PC-9 (cell line): Measurements from ENCODE around the gene OMG. TPM values are rescaled to one million over a fixed set of nuclear protein-coding genes. Genes with fewer than 3 reads are reported as not detected.

Source experiments
- BruUV-seq: library from RNA; stranded (reverse); fragments of 400-500 nt; replicated peaks from 2 replicates; lab custom pipeline; 2021; lab: Mats Ljungman, UMichigan
- CTCF ChIA-PET: fragments of 300-600 bp; sonication (Branson Sonifier 250); formaldehyde crosslinking; loops from one replicate; lab custom pipeline; 2022; ENCODE audit warnings: antibody characterized with exemption; lab: Charles Lee
- POLR2A ChIA-PET: fragments of 300-600 bp; sonication (Branson Sonifier 250); formaldehyde crosslinking; loops from one replicate; lab custom pipeline; 2022; ENCODE audit warnings: antibody characterized with exemption; ENCODE audit not compliant: unreplicated experiment; lab: Charles Lee
- DNase-seq, 2 experiments: peaks; one replicate each; pipeline versions ENCODE4 v3.0.0 to v3.0.0-alpha.2; 2015 to 2022; ENCODE audit warnings: mixed read lengths in 1 of 2
- H2AFZ ChIP-seq: fragments of 200-600 bp; sonication (generic); 2 replicates; pipeline ENCODE4 v1.8.1; 2017; ENCODE audit warnings: antibody characterized with exemption
- H3F3A ChIP-seq: fragments of 200-600 bp; sonication (generic); 2 replicates; pipeline ENCODE4 v1.8.1; 2017; ENCODE audit warnings: antibody characterized with exemption, mild to moderate bottlenecking, low read depth; ENCODE audit not compliant: insufficient read depth
- H3K27ac ChIP-seq: fragments of 200-600 bp; sonication (generic); 2 replicates; pipeline ENCODE4 v1.6.1; 2016; ENCODE audit warnings: mixed run types
- H3K27me3 ChIP-seq: fragments of 200-600 bp; sonication (generic); 2 replicates; pipeline ENCODE4 v1.6.1; 2016; ENCODE audit warnings: low read depth, mixed run types; ENCODE audit not compliant: insufficient read depth
- H3K36me3 ChIP-seq: fragments of 200-600 bp; sonication (generic); 2 replicates; pipeline ENCODE4 v1.6.1; 2016; ENCODE audit warnings: low read depth, mixed run types
- H3K4me1 ChIP-seq: fragments of 200-600 bp; sonication (generic); replicated peaks from 2 replicates; pipeline ENCODE4 v1.6.1; 2016; ENCODE audit warnings: mixed run types; ENCODE audit not compliant: insufficient read depth
- H3K4me2 ChIP-seq: fragments of 200-600 bp; sonication (generic); 2 replicates; pipeline ENCODE4 v1.6.1; 2017; ENCODE audit warnings: mixed run types
- H3K4me3 ChIP-seq: fragments of 200-600 bp; sonication (generic); 2 replicates; pipeline ENCODE4 v1.6.1; 2016; ENCODE audit warnings: mixed run types
- H3K79me2 ChIP-seq: fragments of 200-600 bp; sonication (generic); 2 replicates; pipeline ENCODE4 v1.6.1; 2017; ENCODE audit warnings: low read depth, mixed run types
- H3K9me2 ChIP-seq: fragments of 200-600 bp; sonication (generic); 2 replicates; pipeline ENCODE4 v1.8.1; 2017; ENCODE audit warnings: mild to moderate bottlenecking; ENCODE audit not compliant: insufficient read depth
- H3K9me3 ChIP-seq: fragments of 200-600 bp; sonication (generic); 2 replicates; pipeline ENCODE4 v1.8.1; 2016; ENCODE audit warnings: low read depth; ENCODE audit not compliant: insufficient read depth
- H4K20me1 ChIP-seq: fragments of 200-600 bp; sonication (generic); 2 replicates; pipeline ENCODE4 v1.8.1; 2017; ENCODE audit not compliant: insufficient read depth
- CTCF ChIP-seq: fragments of 200-600 bp; sonication (generic); conservative IDR thresholded peaks from 2 replicates; pipeline ENCODE4 v1.6.1; 2017; ENCODE audit warnings: mixed run types, antibody characterized with exemption, mild to moderate bottlenecking, moderate library complexity
- EZH2 ChIP-seq: fragments of 200-600 bp; sonication (generic); IDR thresholded peaks from 2 replicates; pipeline ENCODE4 v1.8.0; 2017; ENCODE audit warnings: antibody characterized with exemption, low read depth
- intact Hi-C: fragments of 100-400 bp; cut with micrococcal nuclease; formaldehyde crosslinking; loops from one replicate; pipeline ENCODE4 v1.10.0; 2022; ENCODE audit not compliant: unreplicated experiment
- total RNA-seq: library from RNA; stranded (reverse); gene quantifications from 2 replicates; pipeline ENCODE4 v1.2.3, GENCODE V29; 2021

Gene OMG
- total RNA-seq, 1 experiment from 2014 or later: not detected

- no TSS peak for BruUV-seq
- H3K9me2 ChIP-seq: no peaks in the 10 kb centered on the region; the same call in 1 of the 2 replicates
- H3K27ac ChIP-seq: no peak overlapping the region
- H2AFZ ChIP-seq: no peak overlapping the region
- H4K20me1 ChIP-seq: 0 out of 2 replicates have a peak, but pooled peaks cover 4% of the 10 kb centered on the region
- no peak for DNase-seq
- H3K4me2 ChIP-seq: no peak overlapping the region
- H3K36me3 ChIP-seq: peaks cover 14% of the 10 kb centered on the region; the same call in 1 of the 2 replicates
- H3K4me3 ChIP-seq: no peak overlapping the region
- intact Hi-C loops: no loop called here
- H3K9me3 ChIP-seq: no peaks in the 10 kb centered on the region
- no peak for TF ChIP-seq EZH2
- TF ChIP-seq CTCF: no peak
- H3F3A ChIP-seq: peaks cover 15% of the 10 kb centered on the region
- POLR2A ChIA-PET: no interaction called here
- CTCF ChIA-PET: no interaction called here
- H3K79me2 ChIP-seq: no peaks in the 10 kb centered on the region
- H3K4me1 ChIP-seq: peaks cover 15% of the 10 kb centered on the region; the same call in 1 of the 2 replicates
- no peaks in the 10 kb centered on the region for H3K27me3 ChIP-seq
These were observed 47.3 kb downstream of the OMG start for GRCh38 chr17:31249835-31250141.

GRCh38 chr17:31248986-31249834, 47.8 kb downstream of the OMG start:
- peak overlapping the region; percentile 17 for H3K27ac ChIP-seq
- no peaks in the 10 kb centered on the region for H3K27me3 ChIP-seq
- peaks cover 10% of the 10 kb centered on the region for H3F3A ChIP-seq
- H3K9me2 ChIP-seq: no peaks in the 10 kb centered on the region; the same call in 1 of the 2 replicates
- H3K36me3 ChIP-seq: peaks cover 14% of the 10 kb centered on the region; the same call in 1 of the 2 replicates
- CTCF ChIA-PET: no interaction called here
- intact Hi-C loops: no loop called here
- H4K20me1 ChIP-seq: 0 out of 2 replicates have a peak, but pooled peaks cover 4% of the 10 kb centered on the region
- POLR2A ChIA-PET: interaction anchor here (0.6 kb wide), 1 partner anchor 246 kb away, joined by 4 read pairs; no protein-coding TSS in a partner anchor
- H3K9me3 ChIP-seq: no peaks in the 10 kb centered on the region
- H2AFZ ChIP-seq: no peak overlapping the region
- peak overlapping the region; percentile 24; the same call in 1 of the 2 replicates for H3K4me2 ChIP-seq
- TF ChIP-seq CTCF: no peak
- TF ChIP-seq EZH2: no peak
- H3K4me3 ChIP-seq: no peak overlapping the region
- no TSS peak for BruUV-seq
- H3K4me1 ChIP-seq: peaks cover 15% of the 10 kb centered on the region; the same call in 1 of the 2 replicates
- H3K79me2 ChIP-seq: no peaks in the 10 kb centered on the region
- DNase-seq: peak; percentile 26 to 70

Other genes with a start within 250 kb of the OMG start
- gene NF1, start 202.3 kb downstream of the OMG start, total RNA-seq: 61.0 and 64.0 TPM in 2 replicates
- not detected in 2 replicates for gene EVI2B, start 16.8 kb upstream of the OMG start, total RNA-seq
- not detected in 2 replicates for gene EVI2A, start 24.4 kb upstream of the OMG start, total RNA-seq
- 22.9 and 28.6 TPM in 2 replicates for gene RAB11FIP4, start 94.4 kb upstream of the OMG start, total RNA-seq